RWPE1 (cell line): Measurements from ENCODE around the gene FGF3.

Source experiments
- CTCF ChIA-PET: fragments of 350-600 bp; sonication (Branson Sonifier 250); formaldehyde crosslinking; extraction: SDS; loops from one replicate; lab custom pipeline; 2021; lab: Yijun Ruan, JAX
- POLR2A ChIA-PET: fragments of 400-600 bp; formaldehyde crosslinking; extraction: SDS; loops from one replicate; lab custom pipeline; 2020; ENCODE audit warnings: antibody characterized with exemption; ENCODE audit not compliant: low non-redundant PET; lab: Yijun Ruan, JAX
- DNase-seq: peaks from one replicate; pipeline ENCODE4 v3.0.0; 2012; ENCODE audit warnings: low spot score
- H3K27ac ChIP-seq: fragments of 450-650 bp; 2 replicates; pipeline ENCODE4 v1.5.1; 2017
- CTCF ChIP-seq: fragments of 450-650 bp; conservative IDR thresholded peaks from 2 replicates; pipeline ENCODE4 v1.5.1; 2017; ENCODE audit warnings: low read depth, mild to moderate bottlenecking

The FGF3 gene

GRCh38 chr11:69864686-69865661 lies 45.8 kb upstream of the FGF3 start:
- POLR2A ChIA-PET = no interaction called here

GRCh38 chr11:69863544-69864200 lies 44.5 kb upstream of the FGF3 start:
- no peak overlapping the region for H3K27ac ChIP-seq
- no peak for DNase-seq
- ChIA-PET POLR2A (no interaction called here), CTCF (no interaction called here)
- no peak for TF ChIP-seq CTCF

More at GRCh38 chr11:69864686-69865661, 45.8 kb upstream of the FGF3 start:
- H3K27ac ChIP-seq = no peak overlapping the region
- TF ChIP-seq CTCF = no peak
- DNase-seq = no peak
- CTCF ChIA-PET = no interaction called here

GRCh38 chr11:69862797-69863543 lies 43.8 kb upstream of the FGF3 start:
- ChIA-PET POLR2A (no interaction called here), CTCF (no interaction called here)
- no peak for DNase-seq
- no peak for TF ChIP-seq CTCF
- H3K27ac ChIP-seq = no peak overlapping the region

- DNase-seq = no peak
- no peak for TF ChIP-seq CTCF
- ChIA-PET POLR2A (no interaction called here), CTCF (no interaction called here)
- H3K27ac ChIP-seq = no peak overlapping the region
Observed at GRCh38 chr11:69862331-69862771, 43.1 kb upstream of the FGF3 start.

- no peak overlapping the region for H3K27ac ChIP-seq
Observed at GRCh38 chr11:69861901-69862300, 42.7 kb upstream of the FGF3 start.

More at GRCh38 chr11:69861901-69862300, 42.7 kb upstream of the FGF3 start:
- DNase-seq = no peak
- ChIA-PET POLR2A (no interaction called here), CTCF (no interaction called here)
- TF ChIP-seq CTCF = no peak
